ENCODE data around the gene STXBP3.

STXBP3 gene

GRCh38 chr1:108845446-108845845 is 99.0 kb downstream of the STXBP3 start:
- DNase-seq = no peak

- no peak for DNase-seq
Measured at GRCh38 chr1:108845991-108846390, 99.5 kb downstream of the STXBP3 start.

- DNase-seq = no peak
Measured at GRCh38 chr1:108847494-108847893, 101.0 kb downstream of the STXBP3 start.

GRCh38 chr1:108848806-108849205 is 102.3 kb downstream of the STXBP3 start:
- no peak for DNase-seq

GRCh38 chr1:108850929-108851328 is 104.5 kb downstream of the STXBP3 start:
- no peak for DNase-seq

- DNase-seq = no peak
Measured at GRCh38 chr1:108851567-108851966, 105.1 kb downstream of the STXBP3 start.

- DNase-seq = no peak
Measured at GRCh38 chr1:108852221-108852975, 105.9 kb downstream of the STXBP3 start.

GRCh38 chr1:108854221-108855019 is 107.9 kb downstream of the STXBP3 start:
- DNase-seq = no peak

- no peak for DNase-seq
Measured at GRCh38 chr1:108856994-108857393, 110.5 kb downstream of the STXBP3 start, which contains the start of gene AKNAD1. Gene AKNAD1, minus strand, starts transcription at chr1:108857094. Its CDS starts 4,430 bp downstream, at chr1:108852664.

- no peak for DNase-seq
Measured at GRCh38 chr1:108858230-108858950, 111.9 kb downstream of the STXBP3 start.

Data from activated CD4-positive, alpha-beta T cell treated with anti-CD3 and anti-CD28 coated beads, Interleukin-10, Interleukin-2, amounts not matched to agents 100 ng/mL and 50 ng/mL, durations not matched to agents 16 hours and 8 hours (primary cell).